Karpas-422 (cell line): ENCODE measurements around the gene DLEC1. TPM values are rescaled to one million over a fixed set of nuclear protein-coding genes. Genes with fewer than 3 reads are reported as not detected.

Experiments used
- DNase-seq: peaks from one replicate; pipeline ENCODE4 v3.0.0-alpha.2; 2015
- H2AFZ ChIP-seq: fragments of 200-600 bp; sonication (generic); 2 replicates; pipeline ENCODE4 v1.6.1; 2014; ENCODE audit warnings: antibody characterized with exemption, low read length, mixed read lengths
- H3K27ac ChIP-seq: fragments of 200-600 bp; sonication (generic); 2 replicates; pipeline ENCODE4 v1.5.1; 2014; ENCODE audit warnings: mild to moderate bottlenecking, low read length, moderate library complexity
- H3K27me3 ChIP-seq: fragments of 200-600 bp; sonication (generic); 2 replicates; pipeline ENCODE4 v1.6.1; 2014; ENCODE audit warnings: low read length, mixed read lengths
- H3K36me3 ChIP-seq: fragments of 200-600 bp; sonication (generic); 2 replicates; pipeline ENCODE4 v1.6.1; 2014; ENCODE audit warnings: low read length, mixed read lengths; ENCODE audit not compliant: insufficient read depth
- H3K4me1 ChIP-seq: fragments of 200-600 bp; sonication (generic); 2 replicates; pipeline ENCODE4 v1.6.1; 2014; ENCODE audit warnings: mild to moderate bottlenecking, low read length, mixed read lengths
- H3K4me2 ChIP-seq: fragments of 200-600 bp; sonication (generic); 2 replicates; pipeline ENCODE4 v1.6.1; 2014; ENCODE audit warnings: low read length, low read depth, mild to moderate bottlenecking; ENCODE audit not compliant: poor library complexity, severe bottlenecking
- H3K4me3 ChIP-seq: fragments of 200-600 bp; sonication (generic); 2 replicates; pipeline ENCODE4 v1.5.1; 2014; ENCODE audit warnings: mild to moderate bottlenecking, antibody characterized with exemption, low read length, mixed read lengths
- H3K79me2 ChIP-seq: fragments of 200-600 bp; sonication (generic); 2 replicates; pipeline ENCODE4 v1.6.1; 2014; ENCODE audit warnings: mild to moderate bottlenecking, low read length, mixed read lengths
- H3K9ac ChIP-seq: fragments of 200-600 bp; sonication (generic); 2 replicates; pipeline ENCODE4 v1.6.0; 2014; ENCODE audit warnings: low read length
- H3K9me2 ChIP-seq: fragments of 200-600 bp; sonication (generic), shearing (Covaris generic); replicated peaks from 2 replicates; pipeline ENCODE4 v1.6.0; 2014; ENCODE audit warnings: mild to moderate bottlenecking, low read length, moderate library complexity; ENCODE audit not compliant: insufficient read depth
- H3K9me3 ChIP-seq: fragments of 300-700, 200-600 bp; sonication (generic); 2 replicates; pipeline ENCODE4 v1.6.1; 2014; ENCODE audit warnings: low read length, mixed read lengths
- H4K20me1 ChIP-seq: fragments of 200-600 bp; sonication (generic); 2 replicates; pipeline ENCODE4 v1.6.1; 2014; ENCODE audit warnings: mild to moderate bottlenecking, antibody characterized with exemption, low read length, low read depth; ENCODE audit not compliant: insufficient read depth
- total RNA-seq: library from RNA; depleted of rRNA; stranded (reverse); fragments of >200 nt; shearing (Covaris generic); gene quantifications from 2 replicates; pipeline ENCODE4 v1.2.3, GENCODE V29; 2014; ENCODE audit warnings: low replicate concordance

DLEC1 gene
- total RNA-seq, 1 experiment from 2014 or later: not detected

DNA sequence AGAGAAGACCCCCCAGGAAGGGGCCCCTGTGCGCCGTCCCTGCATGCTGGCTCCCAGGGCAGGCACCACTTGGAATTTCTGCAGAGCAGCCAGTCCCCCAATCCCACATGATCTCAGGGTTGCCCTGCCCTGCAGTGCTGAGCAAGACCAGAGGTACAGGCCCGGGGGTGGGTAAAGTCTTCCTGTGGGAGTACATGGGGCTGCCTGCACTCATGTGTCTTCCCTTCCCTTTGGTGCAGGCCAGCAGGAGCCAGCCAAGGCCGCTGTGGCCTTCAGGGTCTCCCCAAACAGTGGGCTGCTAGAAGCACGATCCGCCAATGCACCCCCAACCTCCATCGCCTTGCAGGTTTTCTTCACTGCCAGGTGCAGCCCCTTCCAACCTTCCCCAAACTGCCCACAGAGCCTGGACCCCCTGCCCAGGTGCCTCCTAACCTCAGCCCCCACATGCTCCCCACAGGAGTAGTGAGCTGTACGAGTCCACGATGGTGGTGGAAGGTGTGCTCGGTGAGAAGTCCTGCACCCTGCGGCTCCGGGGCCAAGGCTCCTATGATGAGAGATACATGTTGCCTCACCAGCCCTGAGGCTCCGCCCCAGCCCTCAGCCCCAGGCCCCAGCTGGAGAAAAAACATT lies 82.9 kb downstream of the DLEC1 start:
- no peaks in the 10 kb centered on the region for H3K27me3 ChIP-seq
- no peak overlapping the region for H3K4me3 ChIP-seq
- no peak overlapping the region for H2AFZ ChIP-seq
- DNase-seq: no peak
- H3K36me3 ChIP-seq: peaks cover 28% of the 10 kb centered on the region
- H3K27ac ChIP-seq: no peak overlapping the region
- no peaks in the 10 kb centered on the region for H3K4me1 ChIP-seq
- H3K79me2 ChIP-seq: no peaks in the 10 kb centered on the region
- no peak overlapping the region for H3K9ac ChIP-seq
- no peaks in the 10 kb centered on the region for H3K9me2 ChIP-seq
- H3K4me2 ChIP-seq: no peak overlapping the region
- H3K9me3 ChIP-seq: no peaks in the 10 kb centered on the region
- 0 out of 2 replicates have a peak, but pooled peaks cover 4% of the 10 kb centered on the region for H4K20me1 ChIP-seq

- Histone ChIP-seq H4K20me1 (0 out of 2 replicates have a peak, but pooled peaks cover 4% of the 10 kb centered on the region), H3K9me2 (no peaks in the 10 kb centered on the region), H3K27ac (no peak overlapping the region), H3K79me2 (no peaks in the 10 kb centered on the region), H3K4me1 (no peaks in the 10 kb centered on the region), H3K9me3 (no peaks in the 10 kb centered on the region), H3K9ac (no peak overlapping the region), H2AFZ (no peak overlapping the region), H3K4me3 (no peak overlapping the region), H3K4me2 (no peak overlapping the region), H3K27me3 (no peaks in the 10 kb centered on the region), H3K36me3 (peaks cover 30% of the 10 kb centered on the region)
- no peak for DNase-seq
Measured at GRCh38 chr3:38122712-38123290, 83.8 kb downstream of the DLEC1 start.

DNA sequence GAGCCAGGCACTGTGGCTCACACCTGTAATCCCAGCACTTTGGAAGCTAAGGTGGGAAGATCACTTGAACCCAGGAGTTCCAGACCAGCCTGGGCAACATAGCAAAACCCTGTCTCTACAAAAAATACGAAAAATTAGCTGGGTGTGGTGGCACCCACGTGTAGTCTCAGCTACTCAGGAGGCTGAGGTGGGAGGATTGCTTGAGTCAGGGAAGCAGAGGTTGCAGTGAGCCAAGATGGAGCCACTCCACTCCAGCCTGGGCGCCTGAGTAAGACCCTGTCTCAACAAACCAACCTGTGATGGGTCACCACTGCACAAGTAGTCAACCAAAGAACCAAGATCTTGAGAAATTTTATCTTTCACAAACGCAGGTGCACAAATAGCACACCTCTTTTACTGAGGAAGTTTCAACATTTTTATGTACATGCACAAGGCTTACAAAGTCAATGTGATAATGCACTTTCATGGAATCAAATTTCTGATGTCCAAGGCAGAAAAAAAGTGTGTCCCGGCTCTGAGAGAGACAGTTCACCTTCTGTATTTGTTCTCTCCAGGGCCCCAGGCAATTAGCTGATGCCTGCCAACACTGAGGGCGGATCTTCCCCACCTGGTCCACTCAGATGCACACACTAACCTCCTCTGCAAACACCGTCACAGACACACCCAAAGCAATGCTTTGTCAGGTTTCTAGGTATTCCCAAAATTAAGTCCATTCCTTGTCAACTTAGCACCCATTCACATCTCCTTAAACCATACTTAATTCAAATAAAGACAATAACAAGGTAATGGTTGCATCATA lies 85.5 kb downstream of the DLEC1 start:
- Histone ChIP-seq H3K4me2 (no peak overlapping the region), H3K9me3 (no peaks in the 10 kb centered on the region), H3K4me3 (no peak overlapping the region), H3K36me3 (peaks cover 35% of the 10 kb centered on the region), H2AFZ (no peak overlapping the region), H3K27me3 (no peaks in the 10 kb centered on the region), H3K4me1 (no peaks in the 10 kb centered on the region), H3K9ac (no peak overlapping the region), H3K9me2 (no peaks in the 10 kb centered on the region), H4K20me1 (0 out of 2 replicates have a peak, but pooled peaks cover 4% of the 10 kb centered on the region), H3K79me2 (no peaks in the 10 kb centered on the region), H3K27ac (no peak overlapping the region)
- DNase-seq: no peak

GRCh38 chr3:38125305-38126120 lies 86.5 kb downstream of the DLEC1 start:
- Histone ChIP-seq H4K20me1 (0 out of 2 replicates have a peak, but pooled peaks cover 4% of the 10 kb centered on the region), H3K9me3 (no peaks in the 10 kb centered on the region), H3K9me2 (no peaks in the 10 kb centered on the region), H3K4me3 (no peak overlapping the region), H3K36me3 (peaks cover 37% of the 10 kb centered on the region), H3K27me3 (no peaks in the 10 kb centered on the region), H3K79me2 (no peaks in the 10 kb centered on the region), H3K4me1 (no peaks in the 10 kb centered on the region), H3K4me2 (no peak overlapping the region), H3K9ac (no peak overlapping the region), H3K27ac (no peak overlapping the region), H2AFZ (no peak overlapping the region)
- DNase-seq: no peak

GRCh38 chr3:38126121-38126892 lies 87.3 kb downstream of the DLEC1 start:
- Histone ChIP-seq H2AFZ (no peak overlapping the region), H3K36me3 (peaks cover 45% of the 10 kb centered on the region), H4K20me1 (0 out of 2 replicates have a peak, but pooled peaks cover 4% of the 10 kb centered on the region), H3K79me2 (no peaks in the 10 kb centered on the region), H3K9ac (no peak overlapping the region), H3K9me2 (no peaks in the 10 kb centered on the region), H3K9me3 (no peaks in the 10 kb centered on the region), H3K4me1 (no peaks in the 10 kb centered on the region), H3K27me3 (no peaks in the 10 kb centered on the region), H3K27ac (no peak overlapping the region), H3K4me3 (no peak overlapping the region), H3K4me2 (no peak overlapping the region)
- no peak for DNase-seq

DNA sequence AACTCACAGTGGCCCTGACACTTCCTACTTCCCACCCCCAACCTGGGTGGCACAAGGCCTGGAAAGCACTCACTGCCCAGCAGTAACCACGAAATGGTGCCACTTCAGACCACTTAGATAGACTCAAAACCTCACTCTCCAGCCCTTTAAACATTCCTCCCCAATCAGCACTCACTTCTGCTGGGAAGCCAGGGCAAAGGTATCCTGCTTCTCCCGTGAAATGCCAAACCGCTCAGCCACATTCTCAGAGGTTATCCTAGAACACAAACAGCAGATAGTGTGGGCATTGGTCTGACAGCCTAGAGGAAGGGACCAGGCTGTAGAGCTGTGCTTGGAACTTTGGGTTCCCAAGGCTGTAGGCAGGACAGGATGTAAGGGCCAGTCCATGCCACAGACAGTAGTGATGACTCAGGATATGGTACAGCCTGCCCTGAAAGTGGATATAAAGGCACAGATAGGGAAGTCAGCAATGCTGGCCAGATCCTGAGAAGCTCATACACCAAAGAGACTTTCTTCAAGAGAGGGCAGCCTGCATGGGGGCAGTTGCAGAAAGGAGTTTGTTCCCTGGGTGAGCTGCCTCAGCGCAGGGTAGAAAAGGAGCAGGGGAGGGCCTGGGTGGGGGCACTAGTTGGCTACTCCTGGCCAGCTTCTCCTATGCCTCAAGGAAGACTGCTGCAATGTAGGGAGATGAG lies 88.7 kb downstream of the DLEC1 start:
- Histone ChIP-seq H3K4me2 (no peak overlapping the region), H3K4me3 (no peak overlapping the region), H3K9ac (no peak overlapping the region), H2AFZ (no peak overlapping the region), H4K20me1 (0 out of 2 replicates have a peak, but pooled peaks cover 4% of the 10 kb centered on the region), H3K27me3 (no peaks in the 10 kb centered on the region), H3K27ac (no peak overlapping the region), H3K36me3 (peaks cover 52% of the 10 kb centered on the region), H3K9me3 (no peaks in the 10 kb centered on the region), H3K79me2 (no peaks in the 10 kb centered on the region), H3K4me1 (no peaks in the 10 kb centered on the region), H3K9me2 (no peaks in the 10 kb centered on the region)
- no peak for DNase-seq

GRCh38 chr3:38128303-38128655 lies 89.3 kb downstream of the DLEC1 start:
- 0 out of 2 replicates have a peak, but pooled peaks cover 4% of the 10 kb centered on the region for H4K20me1 ChIP-seq
- no peak overlapping the region for H3K9ac ChIP-seq
- H3K4me2 ChIP-seq: no peak overlapping the region
- H3K79me2 ChIP-seq: no peaks in the 10 kb centered on the region
- H3K9me2 ChIP-seq: no peaks in the 10 kb centered on the region
- H3K9me3 ChIP-seq: no peaks in the 10 kb centered on the region
- DNase-seq: no peak
- no peak overlapping the region for H3K4me3 ChIP-seq
- H3K27ac ChIP-seq: no peak overlapping the region
- H3K27me3 ChIP-seq: no peaks in the 10 kb centered on the region
- peaks cover 49% of the 10 kb centered on the region for H3K36me3 ChIP-seq
- no peak overlapping the region for H2AFZ ChIP-seq
- H3K4me1 ChIP-seq: no peaks in the 10 kb centered on the region
